SU-DHL-6 (cell line): ENCODE data around the gene RALGDS.
A peak's percentile ranks its signal among the peaks of the same experiment; 100 is the strongest.

Experiments used
- H2AFZ ChIP-seq: fragments of 200-600 bp; sonication (generic); 2 replicates; pipeline ENCODE4 v1.6.1; 2014; ENCODE audit warnings: low read depth, mild to moderate bottlenecking, moderate library complexity, mixed read lengths, antibody characterized with exemption, low read length; ENCODE audit not compliant: severe bottlenecking
- H3F3A ChIP-seq: fragments of 200-600 bp; shearing (Covaris generic); 2 replicates; pipeline ENCODE4 v1.6.0; 2016; ENCODE audit warnings: antibody characterized with exemption, mild to moderate bottlenecking; ENCODE audit not compliant: insufficient read depth
- H3K27ac ChIP-seq: fragments of 200-600 bp; sonication (generic); 2 replicates; pipeline ENCODE4 v1.5.1; 2016; ENCODE audit warnings: low read depth, mild to moderate bottlenecking, low read length, moderate library complexity, mixed read lengths
- H3K27me3 ChIP-seq: fragments of 200-600 bp; sonication (generic), shearing (Covaris generic); 2 replicates; pipeline ENCODE4 v1.6.0; 2014; ENCODE audit warnings: mild to moderate bottlenecking, low read length
- H3K36me3 ChIP-seq: fragments of 200-600 bp; sonication (generic); 2 replicates; pipeline ENCODE4 v1.6.1; 2014; ENCODE audit warnings: mild to moderate bottlenecking, low read length, mixed read lengths
- H3K4me2 ChIP-seq: fragments of 300-600, 200-600 bp; shearing (Covaris generic), sonication (generic); 2 replicates; pipeline ENCODE4 v1.6.0; 2014; ENCODE audit warnings: low read length, low read depth, mild to moderate bottlenecking; ENCODE audit not compliant: poor library complexity, severe bottlenecking
- H3K4me3 ChIP-seq: fragments of 200-600 bp; sonication (generic); 2 replicates; pipeline ENCODE4 v1.5.1; 2014; ENCODE audit warnings: antibody characterized with exemption, low read length, mild to moderate bottlenecking, mixed read lengths; ENCODE audit not compliant: insufficient read depth, poor library complexity, severe bottlenecking
- H3K79me2 ChIP-seq: fragments of 200-600 bp; sonication (generic); 2 replicates; pipeline ENCODE4 v1.6.1; 2014; ENCODE audit warnings: mild to moderate bottlenecking, low read length, moderate library complexity; ENCODE audit not compliant: insufficient read depth
- H3K9ac ChIP-seq: fragments of 200-600 bp; sonication (generic); 2 replicates; pipeline ENCODE4 v1.7.0; 2014; ENCODE audit warnings: mild to moderate bottlenecking, low read length
- H3K9me2 ChIP-seq: fragments of 200-600 bp; sonication (generic); replicated peaks from 2 replicates; pipeline ENCODE4 v1.6.1; 2014; ENCODE audit warnings: low read length; ENCODE audit not compliant: insufficient read depth
- H3K9me3 ChIP-seq: fragments of 200-600 bp; sonication (generic); 2 replicates; pipeline ENCODE4 v1.6.1; 2014; ENCODE audit warnings: low read length, mixed read lengths; ENCODE audit not compliant: insufficient read depth
- H4K20me1 ChIP-seq: fragments of 200-600 bp; sonication (generic); 2 replicates; pipeline ENCODE4 v1.6.1; 2014; ENCODE audit warnings: low read depth, mild to moderate bottlenecking, antibody characterized with exemption, low read length, moderate library complexity, mixed read lengths
- CTCF ChIP-seq: fragments of 200-600 bp; sonication (generic); IDR thresholded peaks from one replicate; pipeline ENCODE4 v1.5.1; 2017; ENCODE audit warnings: antibody characterized with exemption, mild to moderate bottlenecking, low read length, moderate library complexity; ENCODE audit not compliant: insufficient read depth, poor library complexity, severe bottlenecking
- EZH2phosphoT487 ChIP-seq: fragments of 200-600 bp; sonication (generic), shearing (Covaris generic); conservative IDR thresholded peaks from 2 replicates; pipeline ENCODE4 v1.6.1; 2018; ENCODE audit warnings: mild to moderate bottlenecking, antibody characterized with exemption, low read length, moderate library complexity, mixed read lengths

RALGDS gene

GRCh38 chr9:133122935-133123611 is 2.0 kb upstream of the RALGDS start:
- no peak overlapping the region for H3K4me2 ChIP-seq
- no peaks in the 10 kb centered on the region for H3K27me3 ChIP-seq
- H3F3A ChIP-seq = peaks cover 6% of the 10 kb centered on the region; the same call in 1 of the 2 replicates
- H3K9me3 ChIP-seq = no peaks in the 10 kb centered on the region
- H3K9ac ChIP-seq = no peak overlapping the region
- no peaks in the 10 kb centered on the region for H3K9me2 ChIP-seq
- H3K4me3 ChIP-seq = no peak overlapping the region
- H3K36me3 ChIP-seq = no peaks in the 10 kb centered on the region
- no peak overlapping the region for H3K27ac ChIP-seq
- TF ChIP-seq CTCF = no peak
- no peak for TF ChIP-seq EZH2phosphoT487
- no peaks in the 10 kb centered on the region; the same call in 1 of the 2 replicates for H3K79me2 ChIP-seq
- no peak overlapping the region for H2AFZ ChIP-seq
- H4K20me1 ChIP-seq = no peaks in the 10 kb centered on the region; the same call in 1 of the 2 replicates

GRCh38 chr9:133122605-133122934 is 1.5 kb upstream of the RALGDS start:
- Histone ChIP-seq H3K9me2 (no peaks in the 10 kb centered on the region), H3K36me3 (no peaks in the 10 kb centered on the region), H3K27me3 (no peaks in the 10 kb centered on the region), H3K4me2 (no peak overlapping the region), H4K20me1 (no peaks in the 10 kb centered on the region; the same call in 1 of the 2 replicates), H3K4me3 (no peak overlapping the region), H3K9me3 (no peaks in the 10 kb centered on the region), H3K27ac (no peak overlapping the region), H2AFZ (no peak overlapping the region), H3K9ac (no peak overlapping the region), H3K79me2 (no peaks in the 10 kb centered on the region; the same call in 1 of the 2 replicates), H3F3A (peaks cover 6% of the 10 kb centered on the region; the same call in 1 of the 2 replicates)
- TF ChIP-seq CTCF (no peak), EZH2phosphoT487 (no peak)

GRCh38 chr9:133121915-133122550 is 993 bp upstream of the RALGDS start:
- H2AFZ ChIP-seq = no peak overlapping the region
- no peaks in the 10 kb centered on the region for H3K27me3 ChIP-seq
- peak overlapping the region; percentile 50 for H3K4me2 ChIP-seq
- H3F3A ChIP-seq = peaks cover 6% of the 10 kb centered on the region; the same call in 1 of the 2 replicates
- H3K36me3 ChIP-seq = no peaks in the 10 kb centered on the region
- no peaks in the 10 kb centered on the region for H3K9me2 ChIP-seq
- TF ChIP-seq EZH2phosphoT487 = no peak
- TF ChIP-seq CTCF = no peak
- H3K79me2 ChIP-seq = no peaks in the 10 kb centered on the region; the same call in 1 of the 2 replicates
- H3K9ac ChIP-seq = no peak overlapping the region
- H3K9me3 ChIP-seq = no peaks in the 10 kb centered on the region
- no peaks in the 10 kb centered on the region; the same call in 1 of the 2 replicates for H4K20me1 ChIP-seq
- H3K4me3 ChIP-seq = no peak overlapping the region
- H3K27ac ChIP-seq = peak overlapping the region; percentile 6; the same call in 1 of the 2 replicates
